Fibroblast of skin of back (primary cell): ENCODE results near the gene CDH18.
"Not testable (repeated sequence)": the region's sequence is repeated elsewhere in the genome, so short reads cannot be mapped to it uniquely, and the experiment has no call there.

Experiments used
- DNase-seq: peaks from one replicate; pipeline ENCODE4 v3.0.0-alpha.2; 2013

Gene CDH18

GRCh38 chr5:19859020-19859419 lies 129.0 kb downstream of the CDH18 start:
- DNase-seq: no peak

GRCh38 chr5:19855931-19856330 lies 132.1 kb downstream of the CDH18 start:
- DNase-seq: peak; percentile 45

- DNase-seq: no peak
Measured at GRCh38 chr5:19855453-19855852, 132.5 kb downstream of the CDH18 start.

- peak; percentile 37 for DNase-seq
Measured at GRCh38 chr5:19855031-19855430, 133.0 kb downstream of the CDH18 start.

- peak; percentile 94 for DNase-seq
Measured at GRCh38 chr5:19853616-19854240, 134.3 kb downstream of the CDH18 start.

- DNase-seq: peak; percentile 35
Measured at GRCh38 chr5:19837536-19838174, 150.3 kb downstream of the CDH18 start.

GRCh38 chr5:19835442-19835841 lies 152.6 kb downstream of the CDH18 start:
- DNase-seq: no peak

- not testable (repeated sequence) for DNase-seq
Measured at GRCh38 chr5:19812720-19813119, 175.3 kb downstream of the CDH18 start.

GRCh38 chr5:19806756-19807155 lies 181.2 kb downstream of the CDH18 start:
- DNase-seq: no peak

GRCh38 chr5:19802686-19803085 lies 185.3 kb downstream of the CDH18 start:
- no peak for DNase-seq

GRCh38 chr5:19795218-19795617 lies 192.8 kb downstream of the CDH18 start:
- DNase-seq: peak; percentile 31

- no peak for DNase-seq
Measured at GRCh38 chr5:19790829-19791466, 197.1 kb downstream of the CDH18 start.

GRCh38 chr5:19782566-19782965 lies 205.4 kb downstream of the CDH18 start:
- DNase-seq: no peak

GRCh38 chr5:19777363-19777762 lies 210.6 kb downstream of the CDH18 start:
- DNase-seq: no peak

GRCh38 chr5:19776886-19777285 lies 211.1 kb downstream of the CDH18 start:
- not testable (repeated sequence) for DNase-seq

- peak; percentile 48 for DNase-seq
Measured at GRCh38 chr5:19771174-19771835, 216.7 kb downstream of the CDH18 start.

GRCh38 chr5:19770396-19770795 lies 217.6 kb downstream of the CDH18 start:
- DNase-seq: no peak

- peak; percentile 15 for DNase-seq
Measured at GRCh38 chr5:19767987-19768386, 220.0 kb downstream of the CDH18 start.

GRCh38 chr5:19753579-19753978 lies 234.4 kb downstream of the CDH18 start:
- no peak for DNase-seq

- DNase-seq: no peak
Measured at GRCh38 chr5:19751326-19751725, 236.7 kb downstream of the CDH18 start.

GRCh38 chr5:19745247-19745646 lies 242.8 kb downstream of the CDH18 start:
- no peak for DNase-seq

GRCh38 chr5:19739671-19740070 lies 248.3 kb downstream of the CDH18 start:
- DNase-seq: no peak

- no peak for DNase-seq
Measured at GRCh38 chr5:19734776-19735175, 253.2 kb downstream of the CDH18 start.
